GM23248 (cell line): ENCODE measurements around the gene IGSF21. TPM values are rescaled to one million over a fixed set of nuclear protein-coding genes. Genes with fewer than 3 reads are reported as not detected.
A peak's percentile ranks its signal among the peaks of the same experiment; 100 is the strongest.

Source experiments
- DNase-seq: peaks from one replicate; pipeline ENCODE4 v3.0.0-alpha.2; 2015
- H2AFZ ChIP-seq: fragments of 200-600 bp; sonication (generic); 2 replicates; pipeline ENCODE4 v1.6.1; 2016; ENCODE audit warnings: antibody characterized with exemption
- H3F3A ChIP-seq: fragments of 200-600 bp; sonication (generic); 2 replicates; pipeline ENCODE4 v1.6.1; 2016; ENCODE audit warnings: mild to moderate bottlenecking, antibody characterized with exemption, mixed run types; ENCODE audit not compliant: insufficient read depth
- H3K27ac ChIP-seq: fragments of 200-600 bp; sonication (generic); 2 replicates; pipeline ENCODE4 v1.5.1; 2016; ENCODE audit warnings: mild to moderate bottlenecking
- H3K27me3 ChIP-seq: fragments of 200-600 bp; sonication (generic); replicated peaks from 2 replicates; pipeline ENCODE4 v1.6.1; 2016; ENCODE audit warnings: mild to moderate bottlenecking; ENCODE audit not compliant: insufficient read depth
- H3K36me3 ChIP-seq: fragments of 200-600 bp; sonication (generic); 2 replicates; pipeline ENCODE4 v1.6.1; 2016; ENCODE audit warnings: low read depth, mild to moderate bottlenecking
- H3K4me1 ChIP-seq: fragments of 200-600 bp; sonication (generic); 2 replicates; pipeline ENCODE4 v1.6.1; 2016; ENCODE audit warnings: mild to moderate bottlenecking; ENCODE audit not compliant: insufficient read depth
- H3K4me2 ChIP-seq: fragments of 200-600 bp; sonication (generic); one replicate; pipeline ENCODE4 v1.6.1; 2016; ENCODE audit warnings: mild to moderate bottlenecking; ENCODE audit not compliant: unreplicated experiment
- H3K4me3 ChIP-seq: fragments of 200-600 bp; sonication (generic); 2 replicates; pipeline ENCODE4 v1.5.1; 2016; ENCODE audit warnings: mild to moderate bottlenecking
- H3K79me2 ChIP-seq: fragments of 200-600 bp; sonication (generic); 2 replicates; pipeline ENCODE4 v1.6.1; 2016; ENCODE audit warnings: mild to moderate bottlenecking; ENCODE audit not compliant: insufficient read depth
- H3K9ac ChIP-seq: fragments of 200-600 bp; sonication (generic); 2 replicates; pipeline ENCODE4 v1.6.1; 2016; ENCODE audit warnings: mild to moderate bottlenecking
- H3K9me2 ChIP-seq: fragments of 200-600 bp; sonication (generic); 2 replicates; pipeline ENCODE4 v1.6.1; 2016; ENCODE audit warnings: mixed run types, mild to moderate bottlenecking, moderate library complexity; ENCODE audit not compliant: insufficient read depth
- H3K9me3 ChIP-seq: fragments of 200-600 bp; sonication (generic); one replicate; pipeline ENCODE4 v1.6.1; 2017; ENCODE audit warnings: low read depth
- H4K20me1 ChIP-seq: fragments of 200-600 bp; sonication (generic); 2 replicates; pipeline ENCODE4 v1.6.0; 2016; ENCODE audit not compliant: insufficient read depth
- EZH2 ChIP-seq: fragments of 200-600 bp; sonication (generic); IDR thresholded peaks from 2 replicates; pipeline ENCODE4 v1.6.1; 2018; ENCODE audit warnings: antibody characterized with exemption, mild to moderate bottlenecking; ENCODE audit not compliant: insufficient read depth, poor library complexity, severe bottlenecking
- EZH2phosphoT487 ChIP-seq: fragments of 200-600 bp; sonication (generic); IDR thresholded peaks from 2 replicates; pipeline ENCODE4 v1.6.1; 2018; ENCODE audit warnings: antibody characterized with exemption, moderate library complexity, mild to moderate bottlenecking, low read depth; ENCODE audit not compliant: insufficient read depth
- WGBS, 2 experiments: methylation state at CpG; one replicate each; pipeline ENCODE4 v1.1.6; 2015 to 2017; ENCODE audit warnings: low lambda C conversion rate in 2 of 2, low coverage in 1 of 2; ENCODE audit errors: missing lambda C conversion rate in 2 of 2; 5-methylcytosine and 5-hydroxymethylcytosine counted together
- in situ Hi-C: fragments of 300-500 bp; cut with MboI; formaldehyde crosslinking; loops from 2 replicates; pipeline ENCODE4 v1.15.0; 2020
- polyA plus RNA-seq: library from polyadenylated mRNA; unstranded; fragments of >200 nt; fragmentation: Nextera tagmentation; extraction: Ambion mirVana; gene quantifications from 2 replicates; pipeline ENCODE4 v1.2.1, GENCODE V29; 2016
- total RNA-seq: library from RNA; depleted of rRNA; stranded (reverse); fragments of >200 nt; shearing (Covaris generic); gene quantifications from 2 replicates; pipeline ENCODE4 v1.2.3, GENCODE V29; 2014

IGSF21 gene
- total and polyA plus RNA-seq, 2 experiments from 2014 or later = not detected

- H3K4me2 ChIP-seq = no peak overlapping the region
Measured at GRCh38 chr1:18192182-18192581, 84.6 kb downstream of the IGSF21 start.

GRCh38 chr1:18192974-18193373 lies 85.4 kb downstream of the IGSF21 start:
- no peak overlapping the region for H3K9ac ChIP-seq
- H3K4me1 ChIP-seq = no peaks in the 10 kb centered on the region
- H3K27ac ChIP-seq = no peak overlapping the region
- no peak overlapping the region for H3K4me2 ChIP-seq
- H4K20me1 ChIP-seq = no peaks in the 10 kb centered on the region
- H3K9me2 ChIP-seq = no peaks in the 10 kb centered on the region
- H3K9me3 ChIP-seq = no peaks in the 10 kb centered on the region
- no peaks in the 10 kb centered on the region for H3K79me2 ChIP-seq
- DNase-seq = no peak
- 50 to 65% methylated on average over 2 of the region's 2 CpGs for WGBS, 2 experiments
- peaks cover 22% of the 10 kb centered on the region for H3K27me3 ChIP-seq
- no peaks in the 10 kb centered on the region for H3K36me3 ChIP-seq
- no peak overlapping the region for H3K4me3 ChIP-seq
- TF ChIP-seq EZH2 (no peak), EZH2phosphoT487 (no peak)
- in situ Hi-C loops = no loop called here
- H3F3A ChIP-seq = no peaks in the 10 kb centered on the region
- H2AFZ ChIP-seq = no peak overlapping the region

More at GRCh38 chr1:18192182-18192581, 84.6 kb downstream of the IGSF21 start:
- Histone ChIP-seq H3K9me3 (no peaks in the 10 kb centered on the region), H3K9ac (no peak overlapping the region), H3K9me2 (no peaks in the 10 kb centered on the region), H3F3A (no peaks in the 10 kb centered on the region), H3K36me3 (no peaks in the 10 kb centered on the region), H4K20me1 (no peaks in the 10 kb centered on the region), H2AFZ (no peak overlapping the region), H3K4me3 (no peak overlapping the region), H3K27me3 (peaks cover 17% of the 10 kb centered on the region), H3K4me1 (no peaks in the 10 kb centered on the region), H3K79me2 (no peaks in the 10 kb centered on the region), H3K27ac (no peak overlapping the region)
- TF ChIP-seq EZH2 = no peak
- TF ChIP-seq EZH2phosphoT487 = no peak
- DNase-seq = no peak
- WGBS, 2 experiments = 28 to 37% methylated on average over 4 of the region's 4 CpGs
- in situ Hi-C loops = no loop called here

DNA sequence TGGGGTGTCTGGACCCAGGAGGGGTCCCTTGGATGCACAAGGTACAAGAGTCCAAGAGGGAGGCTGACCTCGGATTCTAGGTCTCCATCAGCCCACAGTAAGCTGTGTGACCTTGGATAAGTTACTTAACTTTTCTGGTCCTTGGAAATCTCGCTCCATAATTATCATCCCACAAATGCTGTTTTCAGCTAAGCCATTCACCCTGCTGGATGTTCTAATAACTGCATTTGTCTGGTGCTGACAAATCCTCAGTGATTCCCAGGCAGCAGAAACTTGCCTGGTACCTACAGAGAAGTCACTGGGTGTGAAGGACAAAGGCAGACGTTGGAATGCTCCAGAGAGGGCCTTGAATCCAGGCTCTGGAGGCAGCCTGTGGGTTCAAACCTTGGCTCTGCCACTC lies 89.7 kb downstream of the IGSF21 start:
- TF ChIP-seq EZH2 (no peak), EZH2phosphoT487 (no peak)
- Histone ChIP-seq H3K4me2 (no peak overlapping the region), H3K27ac (no peak overlapping the region), H3K4me1 (no peaks in the 10 kb centered on the region), H3K9me3 (no peaks in the 10 kb centered on the region), H2AFZ (no peak overlapping the region), H3K36me3 (no peaks in the 10 kb centered on the region), H3K9ac (no peak overlapping the region), H3F3A (no peaks in the 10 kb centered on the region), H3K79me2 (no peaks in the 10 kb centered on the region), H4K20me1 (no peaks in the 10 kb centered on the region), H3K9me2 (no peaks in the 10 kb centered on the region), H3K27me3 (peaks cover 21% of the 10 kb centered on the region), H3K4me3 (no peak overlapping the region)
- in situ Hi-C loops = no loop called here
- peak; percentile 10 for DNase-seq
- 23 to 28% methylated on average over 3 of the region's 3 CpGs for WGBS, 2 experiments

- no peaks in the 10 kb centered on the region for H4K20me1 ChIP-seq
- no peak for TF ChIP-seq EZH2phosphoT487
- no peak for TF ChIP-seq EZH2
- 1 to 3% methylated on average over 10 of the region's 10 CpGs for WGBS, 2 experiments
- no peak for DNase-seq
- H3K27me3 ChIP-seq = peaks cover 14% of the 10 kb centered on the region; the same call in 1 of the 2 replicates
- H3K9me3 ChIP-seq = no peaks in the 10 kb centered on the region
- H2AFZ ChIP-seq = no peak overlapping the region
- no peak overlapping the region for H3K27ac ChIP-seq
- no peaks in the 10 kb centered on the region for H3K79me2 ChIP-seq
- H3K9me2 ChIP-seq = no peaks in the 10 kb centered on the region
- in situ Hi-C loops = no loop called here
- no peak overlapping the region for H3K4me3 ChIP-seq
- H3F3A ChIP-seq = no peaks in the 10 kb centered on the region
- H3K4me1 ChIP-seq = no peaks in the 10 kb centered on the region
- H3K4me2 ChIP-seq = no peak overlapping the region
- H3K36me3 ChIP-seq = no peaks in the 10 kb centered on the region
- H3K9ac ChIP-seq = no peak overlapping the region
Measured at GRCh38 chr1:18198260-18198659, 90.7 kb downstream of the IGSF21 start.

- Histone ChIP-seq H3K9me3 (no peaks in the 10 kb centered on the region), H2AFZ (no peak overlapping the region), H3K27ac (no peak overlapping the region), H3K36me3 (no peaks in the 10 kb centered on the region), H3K4me3 (no peak overlapping the region), H4K20me1 (no peaks in the 10 kb centered on the region), H3K9me2 (no peaks in the 10 kb centered on the region), H3K27me3 (peaks cover 14% of the 10 kb centered on the region; the same call in 1 of the 2 replicates), H3K4me1 (no peaks in the 10 kb centered on the region), H3F3A (no peaks in the 10 kb centered on the region), H3K9ac (no peak overlapping the region), H3K79me2 (no peaks in the 10 kb centered on the region), H3K4me2 (no peak overlapping the region)
- no peak for DNase-seq
- TF ChIP-seq EZH2 (no peak), EZH2phosphoT487 (no peak)
- WGBS, 2 experiments = 54 to 62% methylated on average over 11 to 14 of the region's 14 CpGs
- in situ Hi-C loops = no loop called here
Measured at GRCh38 chr1:18199462-18199861, 91.9 kb downstream of the IGSF21 start.
